Measurements from ENCODE around the gene HGS.

The HGS gene

DNA sequence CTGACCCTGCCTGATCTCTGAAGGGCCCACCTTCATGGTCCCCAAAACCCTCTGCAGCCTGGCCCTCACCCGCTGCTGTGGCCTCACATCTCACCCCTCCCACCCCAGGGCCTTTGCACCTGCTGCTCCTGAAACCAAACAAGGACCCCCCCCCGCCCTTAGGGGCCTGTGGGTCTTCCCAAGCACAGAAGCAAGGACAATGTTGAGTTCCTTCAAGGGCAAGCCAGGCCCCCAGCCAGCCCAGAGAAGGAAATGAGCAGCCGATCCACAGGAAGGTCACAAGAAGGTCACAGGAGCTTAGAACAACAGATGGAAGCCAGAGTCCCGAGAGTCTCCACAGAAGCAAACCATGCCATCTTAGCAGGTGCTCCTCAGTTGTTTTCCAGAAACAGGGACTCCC, 27.0 kb upstream of the HGS start:
- DNase-seq = no peak

GRCh38 chr17:81659038-81659437, 24.8 kb upstream of the HGS start:
- DNase-seq = no peak

DNA sequence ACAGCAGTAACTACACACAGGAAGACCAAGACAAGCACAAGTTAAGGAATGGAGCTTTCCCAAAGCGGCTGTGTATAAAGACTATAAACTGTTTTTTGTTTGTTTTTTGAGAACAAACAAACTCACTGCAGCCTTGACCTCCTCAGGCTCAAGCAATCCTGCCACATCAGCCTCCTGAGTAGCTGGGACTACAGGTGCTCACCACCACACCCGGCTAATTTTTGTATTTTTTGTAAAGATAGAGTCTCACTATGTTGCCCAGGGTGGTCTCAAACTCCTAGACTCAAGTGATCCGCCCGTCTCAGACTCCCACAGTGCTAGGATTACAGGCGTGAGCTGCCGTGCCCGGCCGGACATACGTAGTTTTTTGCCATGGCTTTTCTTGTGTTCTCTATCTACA, 23.4 kb upstream of the HGS start:
- DNase-seq = no peak

DNA sequence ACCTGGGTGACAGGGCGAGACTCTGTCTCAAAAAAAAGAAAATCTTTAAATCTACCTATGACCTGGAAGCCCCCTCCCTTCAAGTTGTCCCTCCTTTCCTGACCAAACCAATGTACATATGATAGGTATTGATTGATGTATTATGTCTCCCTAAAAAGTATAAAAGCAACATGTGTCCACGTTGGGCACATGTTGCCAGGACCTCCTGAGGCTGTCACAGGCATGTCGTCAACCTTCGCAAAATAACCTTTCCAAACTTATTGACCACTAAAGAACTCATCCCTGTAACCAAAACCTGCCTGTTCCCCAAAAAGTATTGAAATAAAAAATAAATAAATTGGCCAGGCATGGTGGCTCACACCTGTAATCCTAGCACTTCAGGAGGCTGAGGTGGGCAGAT, 21.8 kb upstream of the HGS start:
- no peak for DNase-seq

DNA sequence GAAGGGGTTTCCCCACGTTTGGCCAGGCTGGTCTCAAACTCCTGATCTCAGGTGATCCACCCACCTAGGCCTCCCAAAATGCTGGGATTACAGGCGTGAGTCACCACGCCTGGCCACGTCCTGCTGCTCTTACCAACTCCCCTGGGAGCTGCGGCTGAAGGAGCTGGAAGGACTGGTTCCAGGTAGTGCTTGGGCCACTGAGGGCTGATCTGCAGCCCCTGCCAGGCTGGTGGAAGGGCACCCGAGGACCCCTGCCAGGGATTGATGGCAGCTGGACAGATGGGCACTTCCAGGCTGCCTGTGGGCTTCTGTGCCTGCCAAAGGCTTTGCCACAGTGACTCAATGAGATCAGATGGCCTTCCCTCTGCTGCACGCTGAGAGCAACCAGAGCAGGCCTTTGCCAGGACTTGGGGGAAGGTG, 19.8 kb upstream of the HGS start:
- no peak for DNase-seq

DNA sequence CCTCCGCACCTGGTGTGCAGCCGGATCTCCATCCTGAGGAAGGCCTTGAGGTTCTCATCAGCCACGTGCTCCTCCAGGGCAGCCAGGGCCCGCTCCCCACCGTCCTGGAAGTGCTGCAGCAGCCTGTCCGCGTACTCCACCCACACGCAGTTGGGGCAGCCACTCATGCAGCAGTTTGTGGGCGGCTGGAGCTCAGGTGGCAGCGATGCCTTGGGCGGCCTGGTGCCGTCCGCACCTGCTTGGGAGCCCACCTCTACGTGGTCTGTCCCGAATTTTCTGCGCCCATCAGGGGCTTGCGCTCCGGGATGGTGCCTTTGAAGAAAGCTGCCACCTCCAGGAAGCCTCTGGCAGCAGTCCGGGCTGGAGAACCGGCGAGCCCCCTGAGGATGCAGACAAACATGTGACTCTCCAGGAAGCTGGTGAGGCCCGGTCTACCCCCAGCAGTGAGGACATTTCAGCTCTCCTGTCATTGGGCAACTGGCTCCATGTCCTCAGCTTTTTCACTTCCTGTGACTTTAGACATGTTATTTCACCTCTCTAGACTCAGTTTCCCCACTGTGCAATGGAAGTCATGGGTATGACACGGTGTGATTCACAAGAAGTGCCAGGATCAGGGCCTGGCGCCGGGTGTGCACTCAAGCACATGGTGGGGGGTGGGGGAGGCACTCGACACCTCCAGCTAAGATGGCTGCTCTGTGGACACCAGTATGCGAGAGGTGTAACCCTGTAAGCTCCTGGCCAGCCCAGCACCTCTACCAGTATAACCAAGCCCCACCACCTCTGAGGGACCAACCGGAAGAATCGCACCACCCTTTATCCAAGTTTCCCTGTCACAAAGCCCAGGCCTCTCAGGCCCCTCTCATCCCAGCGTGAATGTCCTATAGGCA, 18.4 kb upstream of the HGS start:
- peak in 1 of 6 experiments; percentile 47 for DNase-seq

DNA sequence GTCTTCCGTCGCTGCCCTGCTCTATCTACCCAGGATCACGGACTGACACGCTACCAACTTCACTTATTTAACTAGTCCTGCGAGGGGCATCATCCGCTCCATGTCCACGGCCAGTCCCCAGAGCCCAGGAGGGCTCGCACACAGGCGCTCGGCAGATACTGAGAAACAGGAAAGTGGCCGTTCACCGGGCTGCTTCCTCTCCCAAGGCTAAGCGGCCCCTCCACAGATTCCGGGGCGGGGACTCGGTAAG, 17.8 kb upstream of the HGS start:
- no peak for DNase-seq

GRCh38 chr17:81666342-81667191, 17.2 kb upstream of the HGS start, which contains the start of the genes CCDC137 and OXLD1:
Gene CCDC137, plus strand, starts transcription at chr17:81666737. Its CDS starts 30 bp downstream, at chr17:81666767.
Gene OXLD1, minus strand, starts transcription at chr17:81666605. Its CDS starts 28 bp downstream, at chr17:81666577.
- peak; percentile 83 to 91 (median 88) for DNase-seq

- DNase-seq = no peak
Measured at GRCh38 chr17:81667754-81668153, 16.1 kb upstream of the HGS start.

GRCh38 chr17:81672504-81672903, 11.3 kb upstream of the HGS start:
- no peak for DNase-seq

- no peak for DNase-seq
Measured at GRCh38 chr17:81672954-81673353, 10.9 kb upstream of the HGS start.

DNA sequence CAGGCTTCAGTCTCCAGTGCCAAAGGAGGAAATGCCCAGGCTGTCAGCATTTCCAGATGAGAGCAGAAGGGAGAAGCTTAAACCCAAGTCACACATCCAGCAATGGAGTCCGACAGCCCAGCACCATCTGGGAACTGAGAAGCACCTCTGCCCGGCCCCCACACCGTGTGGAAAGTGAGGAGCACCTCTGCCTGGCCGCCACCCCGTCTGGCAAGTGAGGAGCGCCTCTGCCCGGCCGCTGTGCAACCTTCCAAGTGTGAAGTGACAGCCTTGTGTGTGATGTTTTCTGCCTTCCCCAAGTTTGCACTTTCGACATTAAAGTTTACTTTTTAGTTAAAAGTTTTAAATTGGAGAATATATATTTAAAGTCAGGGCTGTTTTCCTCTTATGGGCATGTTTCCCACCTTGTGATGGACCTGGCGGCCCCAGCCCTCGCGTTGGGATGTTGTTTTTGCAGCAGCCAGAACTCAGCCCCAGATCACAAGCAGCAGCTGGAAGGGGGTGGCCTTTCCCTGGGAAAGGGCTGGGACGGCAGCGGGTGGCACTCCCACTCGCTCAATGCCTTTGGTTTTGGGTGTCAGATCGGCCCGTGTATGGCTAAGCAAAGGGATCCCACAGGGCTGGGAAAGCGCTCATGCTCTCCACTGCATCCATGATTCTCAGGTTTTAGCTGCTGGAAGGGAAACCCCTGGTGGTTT, 10.1 kb upstream of the HGS start:
- DNase-seq = no peak

DNA sequence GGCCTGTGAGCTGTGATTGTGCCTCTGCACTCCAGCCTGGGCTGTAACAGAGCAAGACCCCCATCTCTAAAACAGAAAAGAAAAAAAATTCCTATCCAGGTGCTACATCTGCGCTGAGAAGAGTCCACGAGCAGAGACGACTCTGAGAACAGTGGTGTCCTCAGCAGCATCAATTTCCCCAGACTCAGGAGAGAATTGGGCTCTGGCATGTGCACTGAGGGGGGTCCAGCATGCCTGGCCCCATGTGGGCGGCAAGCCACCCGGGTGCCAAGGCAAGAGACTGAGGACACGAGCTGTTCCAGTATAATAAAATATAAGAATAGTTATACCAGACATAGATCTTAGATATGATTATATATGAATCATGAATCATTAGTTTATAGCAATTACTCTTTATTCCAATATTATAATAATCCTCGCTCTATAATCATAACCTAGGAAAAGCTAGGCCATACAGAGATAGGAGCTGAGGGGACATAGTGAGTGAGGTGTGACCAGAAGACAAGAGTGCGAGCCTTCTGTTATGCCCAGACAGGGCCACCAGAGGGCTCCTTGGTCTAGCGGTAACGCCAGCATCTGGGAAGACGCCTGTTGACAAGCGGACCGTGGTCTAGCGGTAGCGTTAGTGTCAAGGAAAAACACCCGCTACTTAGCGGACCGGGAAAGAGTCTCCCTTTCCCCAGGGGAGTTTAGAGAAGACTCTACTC, 8.1 kb upstream of the HGS start:
- DNase-seq = peak in 2 of 6 experiments; percentile 25 to 29

GRCh38 chr17:81676906-81677305, 6.9 kb upstream of the HGS start:
- DNase-seq = no peak

GRCh38 chr17:81680150-81680549, 3.7 kb upstream of the HGS start:
- no peak for DNase-seq

GRCh38 chr17:81681672-81682071, 2.1 kb upstream of the HGS start:
- DNase-seq = no peak

DNA sequence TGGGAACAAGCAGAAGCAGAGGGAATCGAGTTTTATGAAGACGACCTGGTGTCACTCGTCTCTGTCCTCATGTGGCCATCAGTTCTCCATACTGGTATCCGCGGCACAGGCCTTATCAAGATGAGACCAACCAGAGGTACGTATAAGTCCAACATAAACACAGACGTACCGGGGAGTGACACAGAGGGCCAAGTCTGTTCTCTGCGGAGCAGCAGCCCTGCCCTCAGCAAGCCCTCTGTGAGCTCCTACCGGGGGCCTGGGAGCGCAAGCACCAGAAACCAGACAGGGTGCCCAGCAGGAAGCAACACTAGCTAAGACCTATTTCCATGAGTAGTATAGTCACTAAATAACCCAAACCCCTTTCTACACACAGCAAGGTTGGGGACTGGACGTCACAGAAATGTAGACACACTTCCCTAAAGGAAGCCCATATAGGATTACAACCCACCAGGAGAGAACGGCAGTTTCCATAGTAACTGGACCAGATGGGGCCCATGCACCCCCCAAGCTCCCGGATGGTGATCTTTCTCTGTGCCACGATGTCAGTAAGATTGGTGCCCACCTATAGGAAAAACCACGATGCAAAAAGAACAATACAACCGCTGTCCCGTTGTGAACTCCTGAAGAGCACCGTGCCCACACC, 1.1 kb upstream of the HGS start:
- no peak for DNase-seq

GRCh38 chr17:81683208-81683583, 615 bp upstream of the HGS start:
- no peak for DNase-seq

- no peak for DNase-seq
Measured at GRCh38 chr17:81684442-81684911, 666 bp downstream of the HGS start.

- no peak for DNase-seq
Measured at GRCh38 chr17:81685108-81685507, 1.3 kb downstream of the HGS start.

GRCh38 chr17:81686614-81687013, 2.8 kb downstream of the HGS start:
- no peak for DNase-seq
